ENCODE data around the gene P2RY6. TPM values are rescaled to one million over a fixed set of nuclear protein-coding genes. Genes with fewer than 3 reads are reported as not detected.

P2RY6 gene
- total and polyA plus RNA-seq, 2 of the 8 experiments (the other 6 are each of a cell fraction or from before 2014, with no cell fraction given), result 0.15 TPM; not detected in 1

GRCh38 chr11:73244589-73245240 is 27.4 kb upstream of the P2RY6 start:
- Histone ChIP-seq H2AFZ (ENCODE audit: low read length) (no peak overlapping the region), H3K36me3 (ENCODE audit: control insufficient read depth in 2 of 4, insufficient read depth in 4 of 4, low read length in 3 of 4) (no peaks in the 10 kb centered on the region), H3K4ac (replicated peaks; ENCODE audit: insufficient read length, low read depth, low read length) (no peak overlapping the region), H3K4me3 (ENCODE audit: extremely low read depth in 1 of 4, insufficient read depth in 2 of 4, low read depth in 3 of 4, low read length in 4 of 4) (no peak overlapping the region), H4K91ac (replicated peaks; ENCODE audit: insufficient read length, low read length) (no peak overlapping the region), H3K14ac (ENCODE audit: insufficient read length) (no peak overlapping the region), H2BK15ac (ENCODE audit: low read length) (no peak overlapping the region), H4K8ac (ENCODE audit: extremely low read depth, insufficient read depth, low read length) (no peak overlapping the region), H3K27ac (ENCODE audit: low read depth, low read length) (no peak overlapping the region), H3K4me1 (replicated peaks in 1 of 4; ENCODE audit: control insufficient read depth in 3 of 4, insufficient read depth in 4 of 4, low read length in 3 of 4) (peaks cover 0 to 8% (median 3%) of the 10 kb centered on the region in 4 experiments; a peak in 3 of 7 replicates), H3K23me2 (ENCODE audit: low read depth, low read length) (no peaks in the 10 kb centered on the region; the same call in 1 of the 2 replicates), H3K27me3 (replicated peaks in 1 of 4; ENCODE audit: control insufficient read depth in 3 of 4, extremely low read depth in 1 of 4, insufficient read depth in 3 of 4, low read length in 3 of 4) (no peaks in the 10 kb centered on the region), H3K79me2 (ENCODE audit: control insufficient read depth in 1 of 2, insufficient read depth in 2 of 2, low read length in 2 of 2) (no peaks in the 10 kb centered on the region), H2BK12ac (ENCODE audit: low read depth, low read length) (no peak overlapping the region), H4K5ac (ENCODE audit: insufficient read length, low read depth, low read length) (no peak overlapping the region), H2BK20ac (ENCODE audit: low read length) (no peak overlapping the region), H2AK5ac (ENCODE audit: low read depth, low read length) (no peak overlapping the region), H3K23ac (ENCODE audit: insufficient read length) (no peak overlapping the region), H2BK5ac (ENCODE audit: low read depth, low read length) (no peak overlapping the region), H3K56ac (replicated peaks; ENCODE audit: insufficient read length, low read depth, low read length) (no peak overlapping the region), H2BK120ac (replicated peaks; ENCODE audit: low read depth, low read length) (no peak overlapping the region), H3K18ac (ENCODE audit: extremely low read depth, low read length) (no peak overlapping the region), H3K9me3 (ENCODE audit: insufficient read depth in 2 of 2, low read depth in 1 of 2, low read length in 1 of 2) (no peaks in the 10 kb centered on the region), H3K79me1 (ENCODE audit: low read depth, low read length) (no peaks in the 10 kb centered on the region), H4K20me1 (replicated peaks in 1 of 2; ENCODE audit: control insufficient read depth in 1 of 2, insufficient read depth in 2 of 2, low read length in 2 of 2) (no peaks in the 10 kb centered on the region), H3K9ac (replicated peaks in 1 of 4; ENCODE audit: extremely low read depth in 1 of 4, low read depth in 3 of 4, low read length in 3 of 4) (no peak overlapping the region), H3K4me2 (ENCODE audit: insufficient read depth in 1 of 2, low read depth in 2 of 2, low read length in 2 of 2) (no peak overlapping the region)
- POLR2A ChIA-PET (ENCODE audit: partially characterized antibody), result no interaction called here
- CTCF ChIA-PET (ENCODE audit: partially characterized antibody), result interaction anchor here (0.7 to 21.6 kb wide), 18 partner anchors 8 to 691 kb away, joined by 3 to 451 read pairs (median 4); partner anchors contain the start of genes P2RY2 and P2RY6
- DNase-seq (ENCODE audit: low read depth in 1 of 2, low spot score in 2 of 2) (no peak), FAIRE-seq (no peak)
- 77% methylated on average over 4 of the region's 4 CpGs; no CpG with 5 or more reads in 1 of the 2 experiments for WGBS, 2 experiments (ENCODE audit: extremely low coverage in 1 of 2, insufficient coverage in 1 of 2, insufficient read length in 1 of 2, insufficient replicate concordance in 2 of 2, low coverage in 1 of 2, low lambda C conversion rate in 2 of 2, missing lambda C conversion rate in 1 of 2)
- TF ChIP-seq SRF (IDR thresholded peaks at IDR 0.05; ENCODE audit: low read depth, low read length) (no peak), BCL11A (IDR thresholded peaks at IDR 0.05; ENCODE audit: low read depth in 2 of 2, low read length in 2 of 2) (no peak), TEAD4 (IDR thresholded peaks at IDR 0.05; ENCODE audit: low read depth, low read length) (no peak), CREB1 (IDR thresholded peaks at IDR 0.05) (no peak), PHF8 (conservative IDR thresholded peaks at IDR 0.05; ENCODE audit: low read depth, low read length) (no peak), EZH2 (IDR thresholded peaks at IDR 0.05; ENCODE audit: low read depth, low read length, severe bottlenecking) (no peak), KDM5A (IDR thresholded peaks at IDR 0.05; ENCODE audit: low read length) (no peak), CBX5 (IDR thresholded peaks at IDR 0.05; ENCODE audit: low read depth, low read length) (no peak)

Data from H1 (cell line).